HAP-1 (cell line): Measurements from ENCODE around the gene ASB9.
A peak's percentile ranks its signal among the peaks of the same experiment; 100 is the strongest.
"Not testable (repeated sequence)": the region's sequence is repeated elsewhere in the genome, so short reads cannot be mapped to it uniquely, and the experiment has no call there.

Source experiments
- DNase-seq, 2 experiments: peaks; one replicate each; pipeline ENCODE4 v3.0.0-alpha.2; 2016 to 2020; ENCODE audit warnings: low spot score in 2 of 2
- H3K27me3 ChIP-seq: fragments of 250-450 bp; sonication (Bioruptor Pico); 2 replicates; pipeline ENCODE4 v1.5.1; 2020; ENCODE audit warnings: low read depth, mild to moderate bottlenecking, moderate library complexity
- H3K36me3 ChIP-seq: fragments of 250-450 bp; sonication (Bioruptor Pico); replicated peaks from 2 replicates; pipeline ENCODE4 v1.5.1; 2020; ENCODE audit warnings: mild to moderate bottlenecking
- H3K4me1 ChIP-seq: fragments of 250-450 bp; sonication (Bioruptor Pico); 2 replicates; pipeline ENCODE4 v1.5.1; 2020; ENCODE audit warnings: mild to moderate bottlenecking
- H3K4me3 ChIP-seq: fragments of 250-450 bp; sonication (Bioruptor Pico); 2 replicates; pipeline ENCODE4 v1.5.1; 2020; ENCODE audit warnings: mild to moderate bottlenecking, moderate library complexity
- H3K9me3 ChIP-seq: fragments of 250-450 bp; sonication (Bioruptor Pico); 2 replicates; pipeline ENCODE4 v1.5.1; 2020; ENCODE audit warnings: mild to moderate bottlenecking, moderate library complexity
- in situ Hi-C: fragments of 300-500 bp; cut with MboI; formaldehyde crosslinking; loops from 3 replicates; pipeline ENCODE4 v1.14.3; 2020; ENCODE audit warnings: low sequenced_read_pairs, inconsistent platforms, mixed read lengths

Gene ASB9

GRCh38 chrX:15269618-15270521 is at the start of gene ASB9:
Gene ASB9, minus strand, starts transcription at chrX:15270083. Its CDS starts 209 bp downstream, at chrX:15269874.
- DNase-seq = no peak
- in situ Hi-C loops = no loop called here
- Histone ChIP-seq H3K36me3 (no peaks in the 10 kb centered on the region), H3K4me1 (no peaks in the 10 kb centered on the region), H3K4me3 (no peak within 1 kb of the TSS), H3K9me3 (no peaks in the 10 kb centered on the region), H3K27me3 (peaks cover 3% of the 10 kb centered on the region; the same call in 1 of the 2 replicates)

GRCh38 chrX:15319075-15319474 is 49.2 kb upstream of the ASB9 start:
- DNase-seq = no peak
- Histone ChIP-seq H3K27me3 (no peaks in the 10 kb centered on the region), H3K4me1 (no peaks in the 10 kb centered on the region), H3K4me3 (no peak overlapping the region), H3K9me3 (no peaks in the 10 kb centered on the region), H3K36me3 (peaks cover 24% of the 10 kb centered on the region)
- in situ Hi-C loops = no loop called here

GRCh38 chrX:15315509-15315908 is 45.6 kb upstream of the ASB9 start, which contains the start of gene ASB11:
Gene ASB11, minus strand, starts transcription at chrX:15315640. Its CDS starts 35 bp downstream, at chrX:15315605.
- peaks cover 7% of the 10 kb centered on the region for H3K36me3 ChIP-seq
- H3K9me3 ChIP-seq = no peaks in the 10 kb centered on the region
- no peak within 1 kb of the TSS for H3K4me3 ChIP-seq
- no peaks in the 10 kb centered on the region for H3K27me3 ChIP-seq
- no peak for DNase-seq
- in situ Hi-C loops = no loop called here
- no peaks in the 10 kb centered on the region for H3K4me1 ChIP-seq

GRCh38 chrX:15314472-15314871 is 44.6 kb upstream of the ASB9 start:
- Histone ChIP-seq H3K9me3 (no peaks in the 10 kb centered on the region), H3K4me3 (no peak overlapping the region), H3K4me1 (no peaks in the 10 kb centered on the region; the same call in 1 of the 2 replicates), H3K27me3 (no peaks in the 10 kb centered on the region), H3K36me3 (peaks cover 5% of the 10 kb centered on the region)
- DNase-seq = no peak
- in situ Hi-C loops = no loop called here

- in situ Hi-C loops = no loop called here
- H3K36me3 ChIP-seq = no peaks in the 10 kb centered on the region
- no peak for DNase-seq
- H3K4me1 ChIP-seq = no peaks in the 10 kb centered on the region; the same call in 1 of the 2 replicates
- H3K9me3 ChIP-seq = no peaks in the 10 kb centered on the region
- H3K27me3 ChIP-seq = no peaks in the 10 kb centered on the region
- H3K4me3 ChIP-seq = no peak overlapping the region
Observed at GRCh38 chrX:15311119-15311518, 41.2 kb upstream of the ASB9 start.

GRCh38 chrX:15310117-15310516 is 40.2 kb upstream of the ASB9 start:
- Histone ChIP-seq H3K4me1 (no peaks in the 10 kb centered on the region; the same call in 1 of the 2 replicates), H3K36me3 (no peaks in the 10 kb centered on the region), H3K9me3 (no peaks in the 10 kb centered on the region), H3K27me3 (no peaks in the 10 kb centered on the region), H3K4me3 (no peak overlapping the region)
- in situ Hi-C loops = no loop called here
- no peak for DNase-seq

- H3K36me3 ChIP-seq, H3K4me3 ChIP-seq, H3K4me1 ChIP-seq, in situ Hi-C loops, DNase-seq, H3K27me3 ChIP-seq, H3K9me3 ChIP-seq: not testable (repeated sequence)
Observed at GRCh38 chrX:15305899-15306298, 36.0 kb upstream of the ASB9 start.

GRCh38 chrX:15301924-15302323 is 32.0 kb upstream of the ASB9 start:
- no peaks in the 10 kb centered on the region for H3K36me3 ChIP-seq
- H3K9me3 ChIP-seq = no peaks in the 10 kb centered on the region
- H3K4me1 ChIP-seq = no peaks in the 10 kb centered on the region
- H3K4me3 ChIP-seq = no peak overlapping the region
- no peak for DNase-seq
- no peaks in the 10 kb centered on the region; the same call in 1 of the 2 replicates for H3K27me3 ChIP-seq
- in situ Hi-C loops = no loop called here

GRCh38 chrX:15299941-15300851 is 30.3 kb upstream of the ASB9 start:
- Histone ChIP-seq H3K4me3 (no peak overlapping the region), H3K36me3 (no peaks in the 10 kb centered on the region), H3K4me1 (no peaks in the 10 kb centered on the region), H3K9me3 (no peaks in the 10 kb centered on the region), H3K27me3 (no peaks in the 10 kb centered on the region; the same call in 1 of the 2 replicates)
- peak in 1 of 2 experiments; percentile 19 for DNase-seq
- in situ Hi-C loops = no loop called here

GRCh38 chrX:15298780-15299179 is 28.9 kb upstream of the ASB9 start:
- in situ Hi-C loops = no loop called here
- Histone ChIP-seq H3K27me3 (no peaks in the 10 kb centered on the region; the same call in 1 of the 2 replicates), H3K9me3 (no peaks in the 10 kb centered on the region), H3K36me3 (no peaks in the 10 kb centered on the region), H3K4me1 (no peaks in the 10 kb centered on the region), H3K4me3 (no peak overlapping the region)
- no peak for DNase-seq

- no peaks in the 10 kb centered on the region for H3K9me3 ChIP-seq
- H3K4me3 ChIP-seq = no peak overlapping the region
- in situ Hi-C loops = no loop called here
- H3K27me3 ChIP-seq = no peaks in the 10 kb centered on the region; the same call in 1 of the 2 replicates
- no peak for DNase-seq
- H3K36me3 ChIP-seq = no peaks in the 10 kb centered on the region
- no peaks in the 10 kb centered on the region for H3K4me1 ChIP-seq
Observed at GRCh38 chrX:15298201-15298600, 28.3 kb upstream of the ASB9 start.

- DNase-seq = no peak
- H3K4me1 ChIP-seq = no peaks in the 10 kb centered on the region
- H3K27me3 ChIP-seq = no peaks in the 10 kb centered on the region
- no peaks in the 10 kb centered on the region for H3K36me3 ChIP-seq
- no peak overlapping the region for H3K4me3 ChIP-seq
- no peaks in the 10 kb centered on the region for H3K9me3 ChIP-seq
- in situ Hi-C loops = no loop called here
Observed at GRCh38 chrX:15293451-15293850, 23.6 kb upstream of the ASB9 start.

GRCh38 chrX:15292861-15293260 is 23.0 kb upstream of the ASB9 start:
- H3K9me3 ChIP-seq = no peaks in the 10 kb centered on the region
- in situ Hi-C loops = no loop called here
- no peaks in the 10 kb centered on the region for H3K27me3 ChIP-seq
- H3K4me1 ChIP-seq = no peaks in the 10 kb centered on the region
- H3K36me3 ChIP-seq = no peaks in the 10 kb centered on the region
- H3K4me3 ChIP-seq = no peak overlapping the region
- DNase-seq = no peak
